Stimulated activated CD8-positive, alpha-beta memory T cell treated with anti-CD3 and anti-CD28 coated beads, Interleukin-12 subunit alpha, Interleukin-12 subunit beta, amount 100 ng/mL, for 24 hours (primary cell): Measurements from ENCODE around the gene TSSK1B.
"Not testable (repeated sequence)": the region's sequence is repeated elsewhere in the genome, so short reads cannot be mapped to it uniquely, and the experiment has no call there.

Source experiments
- DNase-seq: peaks from one replicate; pipeline ENCODE4 v3.0.0-alpha.2; 2020; ENCODE audit errors: extremely low read depth

TSSK1B gene, protein sequence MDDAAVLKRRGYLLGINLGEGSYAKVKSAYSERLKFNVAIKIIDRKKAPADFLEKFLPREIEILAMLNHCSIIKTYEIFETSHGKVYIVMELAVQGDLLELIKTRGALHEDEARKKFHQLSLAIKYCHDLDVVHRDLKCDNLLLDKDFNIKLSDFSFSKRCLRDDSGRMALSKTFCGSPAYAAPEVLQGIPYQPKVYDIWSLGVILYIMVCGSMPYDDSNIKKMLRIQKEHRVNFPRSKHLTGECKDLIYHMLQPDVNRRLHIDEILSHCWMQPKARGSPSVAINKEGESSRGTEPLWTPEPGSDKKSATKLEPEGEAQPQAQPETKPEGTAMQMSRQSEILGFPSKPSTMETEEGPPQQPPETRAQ

DNA sequence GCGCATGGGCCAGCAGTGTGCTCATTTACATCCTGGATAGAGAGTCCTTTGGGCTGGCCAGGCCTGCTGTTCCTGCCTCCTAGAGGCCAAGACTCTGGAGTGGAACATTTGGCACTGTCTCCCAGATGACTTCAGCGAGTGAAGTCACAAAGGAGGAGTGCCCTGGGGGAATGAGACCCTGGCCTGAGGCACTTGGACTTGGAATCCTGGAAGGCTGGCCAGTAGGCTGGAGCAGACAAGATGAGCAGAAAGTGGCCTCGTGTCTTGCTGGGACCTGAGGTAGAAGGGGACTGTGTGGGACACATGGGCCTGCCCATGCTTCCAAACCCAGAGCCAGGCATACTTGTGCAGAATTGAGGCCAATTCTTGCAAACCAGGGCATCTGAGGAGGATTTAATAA lies at the start of gene TSSK1B:
TSSK1B (minus strand) TSS at position 101 of the 400 bp plus-strand sequence. CDS start 150 bp downstream, outside the sequence.
- no peak for DNase-seq

DNA sequence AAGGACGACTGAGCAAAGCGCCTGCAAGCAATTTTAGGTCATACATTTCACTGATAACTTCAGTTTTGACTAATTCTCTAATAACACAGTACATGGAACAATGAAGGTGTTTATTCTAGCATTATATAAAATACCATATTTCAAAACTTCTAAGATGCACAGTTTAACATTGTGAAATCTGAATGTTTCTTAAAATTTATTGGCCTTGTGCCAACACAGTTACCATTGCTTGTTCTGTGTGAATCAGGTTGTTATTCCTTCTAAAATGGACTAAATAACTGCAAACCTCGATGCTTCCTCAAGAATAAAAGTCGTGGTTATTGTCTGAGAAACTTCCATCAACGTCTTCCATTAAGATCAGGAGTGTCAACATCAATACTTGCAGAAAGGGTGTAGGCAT lies 45.5 kb upstream of the TSSK1B start:
- no peak for DNase-seq

DNA sequence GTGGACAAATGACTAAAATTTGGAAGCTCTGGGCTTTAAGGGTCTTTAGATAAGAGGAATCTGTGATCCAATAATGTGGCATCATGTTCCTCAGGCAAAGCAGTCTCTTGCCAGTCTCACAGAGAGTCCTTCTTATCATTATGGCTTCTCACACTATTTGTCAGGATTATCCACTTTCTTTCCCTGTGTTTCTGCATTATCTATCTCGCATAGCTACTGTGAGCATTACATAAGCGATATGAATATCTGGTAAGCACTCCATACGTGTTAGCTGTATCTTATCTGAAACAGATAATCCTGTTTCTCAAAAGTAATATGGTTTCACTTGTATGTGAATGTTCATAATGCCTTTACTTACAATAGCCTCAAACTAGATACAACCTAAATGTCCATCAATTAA lies 43.9 kb upstream of the TSSK1B start:
- DNase-seq = no peak

DNA sequence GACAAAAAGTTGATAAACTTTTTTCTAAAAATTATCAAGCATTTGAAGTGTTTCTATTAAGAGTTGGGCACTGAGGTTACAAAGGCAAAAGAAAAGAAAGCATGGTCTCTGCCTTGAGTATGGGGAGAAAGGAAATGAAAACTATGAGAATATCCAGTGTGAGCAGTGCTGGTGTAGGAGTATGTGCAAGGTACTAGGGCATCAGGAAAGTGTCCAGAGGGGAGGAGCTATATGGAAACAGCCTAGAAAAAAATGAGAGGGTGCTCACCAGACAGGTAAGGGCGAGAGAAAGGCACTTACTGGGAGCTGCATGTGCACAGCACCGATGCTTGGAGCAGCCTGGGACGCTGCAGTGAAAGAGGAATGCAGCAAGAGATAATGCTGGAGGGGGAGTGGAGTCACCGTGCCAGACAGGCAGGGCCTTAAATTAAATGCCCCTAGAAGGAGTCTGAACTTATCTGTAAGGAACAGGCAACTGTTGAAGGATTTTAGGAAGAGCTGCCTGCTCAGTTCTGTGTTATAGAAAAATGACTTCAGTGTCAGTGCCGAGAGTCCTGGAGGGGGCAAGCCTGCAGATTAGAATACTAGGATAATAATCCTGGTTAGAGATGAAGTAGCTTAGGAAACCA lies 39.4 kb upstream of the TSSK1B start:
- DNase-seq = no peak

GRCh38 chr5:113463032-113463431 lies 28.2 kb upstream of the TSSK1B start:
- no peak for DNase-seq

- not testable (repeated sequence) for DNase-seq
These were observed 22.3 kb upstream of the TSSK1B start for GRCh38 chr5:113457106-113457505.

- no peak for DNase-seq
These were observed 18.2 kb upstream of the TSSK1B start for GRCh38 chr5:113452941-113453340.

- no peak for DNase-seq
These were observed 17.0 kb upstream of the TSSK1B start for GRCh38 chr5:113451797-113452196.

DNA sequence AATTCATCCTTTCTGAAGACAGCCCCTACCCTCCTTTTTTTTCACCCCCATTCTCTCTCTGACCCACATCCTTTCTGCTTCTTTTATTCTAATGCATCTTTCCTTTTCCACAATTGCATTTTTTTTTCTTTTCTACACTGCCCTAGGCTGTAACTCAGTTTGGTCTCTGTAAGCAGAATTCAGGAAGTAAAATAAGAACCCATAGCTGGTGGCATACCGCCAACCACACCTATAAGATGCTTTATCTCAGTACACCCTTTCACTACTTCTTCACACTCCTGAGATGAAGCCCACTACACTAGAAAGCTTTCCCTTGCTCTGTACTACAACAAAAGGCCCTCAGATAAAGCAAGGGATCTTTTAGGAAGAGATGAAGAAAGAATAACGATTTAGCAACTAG lies 16.1 kb upstream of the TSSK1B start:
- no peak for DNase-seq

DNA sequence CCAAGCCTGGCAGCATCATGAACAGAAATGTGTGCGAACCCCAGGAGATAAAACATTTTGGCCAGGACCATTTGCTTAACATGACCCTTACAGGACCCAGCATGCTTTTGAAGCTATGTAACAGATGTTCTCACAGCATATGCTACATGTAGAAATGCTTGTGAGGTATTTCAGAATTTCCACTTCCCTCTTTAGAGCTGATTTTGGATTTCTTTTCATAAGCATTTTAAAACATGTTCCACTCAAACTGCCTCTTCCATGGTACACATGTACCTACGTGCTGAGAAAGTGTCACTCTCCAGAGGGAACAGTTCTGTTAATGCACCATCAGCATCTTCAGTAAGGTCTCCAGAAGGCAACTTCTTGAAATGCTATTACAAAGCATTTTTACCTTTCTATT lies 15.7 kb upstream of the TSSK1B start:
- no peak for DNase-seq

GRCh38 chr5:113448252-113448651 lies 13.5 kb upstream of the TSSK1B start:
- no peak for DNase-seq

GRCh38 chr5:113447498-113448050 lies 12.8 kb upstream of the TSSK1B start:
- no peak for DNase-seq

DNA sequence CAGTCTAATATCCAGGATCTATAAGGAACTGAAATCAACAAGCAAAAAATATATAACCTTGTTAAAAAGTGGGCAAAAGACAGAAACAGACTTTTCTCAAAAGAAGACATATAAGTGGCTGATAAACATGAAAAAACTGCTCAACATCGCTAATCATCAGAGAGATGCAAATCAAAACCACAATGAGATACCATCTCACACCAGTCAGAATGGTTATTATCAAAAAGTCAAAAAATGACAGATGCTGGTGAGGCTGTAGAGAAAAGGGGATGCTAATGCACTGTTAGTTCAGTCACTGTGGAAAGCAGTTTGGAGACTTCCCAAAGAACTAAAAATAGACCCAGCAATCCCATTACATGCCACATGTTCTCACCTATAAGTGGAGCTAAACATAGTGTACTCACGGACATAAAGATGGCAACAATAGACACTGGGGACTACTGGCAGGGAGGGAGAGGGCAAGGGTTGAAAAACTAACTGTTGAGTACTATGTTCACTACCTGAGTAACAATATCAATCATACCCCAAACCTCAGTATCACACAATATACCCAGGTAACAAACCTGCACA lies 11.7 kb upstream of the TSSK1B start:
- DNase-seq = no peak

DNA sequence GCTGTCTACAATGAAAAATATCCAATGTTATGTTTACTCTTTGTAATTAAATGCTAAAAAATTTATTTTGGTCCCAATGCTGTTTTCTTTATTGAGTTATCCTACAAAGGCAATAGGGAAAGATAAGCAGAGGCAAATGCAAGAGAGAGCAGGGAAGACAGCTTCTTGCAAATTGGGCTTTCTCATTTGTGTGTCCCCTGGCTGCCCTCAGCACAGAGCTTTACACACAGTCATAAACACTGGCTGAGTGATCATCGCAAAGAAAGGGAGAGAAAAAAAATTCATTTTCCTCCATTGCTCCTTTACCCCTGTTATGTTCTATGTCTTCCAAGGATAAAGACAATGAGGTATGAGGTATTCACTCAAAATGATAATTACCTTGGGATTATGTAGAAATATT lies 2.3 kb upstream of the TSSK1B start:
- no peak for DNase-seq

- DNase-seq = no peak
These were observed 786 bp upstream of the TSSK1B start for GRCh38 chr5:113435575-113435974.

GRCh38 chr5:113433862-113434612 lies 752 bp downstream of the TSSK1B start:
- DNase-seq = no peak

- no peak for DNase-seq
These were observed 1.7 kb downstream of the TSSK1B start for GRCh38 chr5:113433071-113433470.

DNA sequence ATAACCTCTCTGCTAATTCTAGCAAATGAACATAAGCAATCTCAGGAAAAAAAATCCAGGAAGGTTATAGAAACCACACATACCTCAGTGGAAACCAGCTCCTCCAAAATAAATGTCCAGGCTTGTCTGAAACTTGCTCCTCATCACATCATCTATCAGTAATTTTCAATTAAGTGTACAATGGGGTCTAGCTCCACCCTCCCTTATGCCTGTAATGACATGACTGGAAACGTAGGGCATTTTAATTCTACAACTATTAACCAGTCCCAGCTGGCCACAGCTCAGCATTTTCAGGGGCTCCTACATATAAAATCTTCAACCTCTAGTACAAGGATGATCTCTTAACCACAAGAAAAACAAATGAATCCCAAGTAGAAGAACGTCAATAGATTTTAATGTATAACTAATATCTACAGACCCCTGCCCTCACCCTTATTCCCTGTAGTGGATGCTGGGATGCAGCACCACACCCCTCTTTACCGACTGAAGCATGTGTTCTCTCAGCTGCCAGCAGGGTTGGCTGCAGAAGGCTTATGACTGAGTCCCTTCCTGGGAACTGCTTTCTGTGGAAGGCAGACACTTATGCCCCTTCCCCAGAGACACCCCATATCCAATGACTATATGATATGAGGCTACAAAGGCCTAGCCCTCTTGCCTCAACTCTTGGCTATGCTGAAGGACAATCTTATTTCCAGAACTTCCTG lies 6.8 kb downstream of the TSSK1B start:
- DNase-seq = no peak

- DNase-seq = no peak
These were observed 8.9 kb downstream of the TSSK1B start for GRCh38 chr5:113425909-113426308.

GRCh38 chr5:113421693-113422092 lies 13.1 kb downstream of the TSSK1B start:
- DNase-seq = no peak

DNA sequence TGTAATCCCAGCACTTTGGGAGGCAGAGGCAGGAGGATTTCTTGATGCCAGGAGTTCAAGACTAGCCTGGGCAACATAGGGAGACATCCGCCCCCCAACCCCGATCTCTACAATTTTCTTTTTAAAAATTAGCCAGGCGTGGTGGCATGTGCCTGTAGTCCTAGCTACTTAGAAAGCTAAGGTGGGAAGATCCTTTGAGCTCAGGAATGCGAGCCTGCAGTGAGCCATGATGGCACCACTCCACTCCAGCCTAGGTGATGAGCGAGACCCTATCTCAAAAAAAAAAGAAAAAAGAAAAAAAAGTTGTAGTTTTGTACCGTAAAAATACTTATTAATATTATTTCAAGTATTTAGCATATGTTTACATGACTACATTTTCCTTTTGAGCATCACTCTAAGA lies 29.3 kb downstream of the TSSK1B start:
- no peak for DNase-seq
